NCI-H526 (cell line): ENCODE results near the gene TRO.

Source experiments
- DNase-seq, 2 experiments: peaks; one replicate each; lab custom pipeline; 2025; lab: John Stamatoyannopoulos, UW

Gene TRO

GRCh38 chrX:54920610-54921426, at the start of gene TRO:
TSS of gene TRO (plus strand) at chrX:54920824. CDS start at chrX:54922247, 1,423 bp downstream.
- peak in 1 of 2 experiments; percentile 26 for DNase-seq

- no peak for DNase-seq
Measured at GRCh38 chrX:54885740-54886139, 34.9 kb upstream of the TRO start.

GRCh38 chrX:54891573-54891972, 29.1 kb upstream of the TRO start:
- peak in 1 of 2 experiments; percentile 51 for DNase-seq

- no peak for DNase-seq
Measured at GRCh38 chrX:54894159-54894558, 26.5 kb upstream of the TRO start.

GRCh38 chrX:54909941-54910340, 10.7 kb upstream of the TRO start:
- no peak for DNase-seq

GRCh38 chrX:54921427-54922021, 900 bp downstream of the TRO start:
- DNase-seq, result peak; percentile 62 to 84

- no peak for DNase-seq
Measured at GRCh38 chrX:54922547-54922946, 1.9 kb downstream of the TRO start.

GRCh38 chrX:54923376-54923775, 2.8 kb downstream of the TRO start:
- no peak for DNase-seq

GRCh38 chrX:54926978-54927377, 6.4 kb downstream of the TRO start:
- DNase-seq, result no peak

- no peak for DNase-seq
Measured at GRCh38 chrX:54928876-54929275, 8.3 kb downstream of the TRO start.

GRCh38 chrX:54930291-54931049, 9.8 kb downstream of the TRO start:
- DNase-seq, result no peak

- no peak for DNase-seq
Measured at GRCh38 chrX:54931107-54931506, 10.5 kb downstream of the TRO start.

GRCh38 chrX:54933150-54933826, 12.7 kb downstream of the TRO start:
- no peak for DNase-seq

- no peak for DNase-seq
Measured at GRCh38 chrX:54934058-54934457, 13.4 kb downstream of the TRO start.

- no peak for DNase-seq
Measured at GRCh38 chrX:54934890-54935289, 14.3 kb downstream of the TRO start.

GRCh38 chrX:54935306-54935705, 14.7 kb downstream of the TRO start:
- DNase-seq, result no peak

GRCh38 chrX:54937416-54937815, 16.8 kb downstream of the TRO start:
- DNase-seq, result no peak

GRCh38 chrX:54944816-54945215, 24.2 kb downstream of the TRO start:
- no peak for DNase-seq

- DNase-seq, result no peak
Measured at GRCh38 chrX:54945224-54945623, 24.6 kb downstream of the TRO start.

GRCh38 chrX:54950730-54951375, 30.2 kb downstream of the TRO start:
- DNase-seq, result no peak

- DNase-seq, result no peak
Measured at GRCh38 chrX:54961750-54962149, 41.1 kb downstream of the TRO start.
